H9 (cell line): ENCODE results near the gene RIMKLA. TPM values are rescaled to one million over a fixed set of nuclear protein-coding genes. Genes with fewer than 3 reads are reported as not detected.

Source experiments
- DNase-seq: peaks from one replicate; pipeline ENCODE4 v3.0.0-alpha.2; 2017
- H2AFZ ChIP-seq: one replicate; pipeline ENCODE4 v1.6.1; 2013; ENCODE audit warnings: mild to moderate bottlenecking, low read length, control low read depth, moderate library complexity
- H2AK5ac ChIP-seq: 2 replicates; pipeline ENCODE4 v1.6.1; 2013; ENCODE audit warnings: low read length, control low read depth, mixed read lengths; ENCODE audit not compliant: insufficient read length
- H2BK120ac ChIP-seq: one replicate; pipeline ENCODE4 v1.6.1; 2013; ENCODE audit warnings: low read depth, mild to moderate bottlenecking, low read length, control low read depth, inconsistent platforms; ENCODE audit not compliant: poor library complexity, severe bottlenecking
- H2BK12ac ChIP-seq: 2 replicates; pipeline ENCODE4 v1.6.1; 2013; ENCODE audit warnings: low read length, control low read depth, mixed read lengths, low read depth; ENCODE audit not compliant: insufficient read length
- H2BK15ac ChIP-seq: 2 replicates; pipeline ENCODE4 v1.6.1; 2013; ENCODE audit warnings: low read depth, low read length, control low read depth
- H2BK20ac ChIP-seq: one replicate; pipeline ENCODE4 v1.6.1; 2013; ENCODE audit warnings: low read depth, mild to moderate bottlenecking, low read length, control low read depth, inconsistent platforms; ENCODE audit not compliant: poor library complexity, severe bottlenecking
- H2BK5ac ChIP-seq: 2 replicates; pipeline ENCODE4 v1.6.1; 2013; ENCODE audit warnings: low read length, control low read depth, mixed read lengths; ENCODE audit not compliant: insufficient read length
- H3K14ac ChIP-seq: 2 replicates; pipeline ENCODE4 v1.6.1; 2013; ENCODE audit warnings: low read length, control low read depth; ENCODE audit not compliant: insufficient read depth
- H3K18ac ChIP-seq: 2 replicates; pipeline ENCODE4 v1.6.1; 2013; ENCODE audit warnings: low read depth, mild to moderate bottlenecking, mixed read lengths, low read length, control low read depth; ENCODE audit not compliant: insufficient read length
- H3K23ac ChIP-seq: 2 replicates; pipeline ENCODE4 v1.6.1; 2013; ENCODE audit warnings: low read length, control low read depth, mixed read lengths, low read depth; ENCODE audit not compliant: insufficient read length
- H3K23me2 ChIP-seq: 2 replicates; pipeline ENCODE4 v1.6.1; 2013; ENCODE audit warnings: low read depth, mild to moderate bottlenecking, mixed read lengths, low read length, control low read depth; ENCODE audit not compliant: insufficient read length, poor library complexity, severe bottlenecking
- H3K27ac ChIP-seq: 2 replicates; pipeline ENCODE4 v1.5.1; 2013; ENCODE audit warnings: low read length, control low read depth, mixed read lengths, low read depth; ENCODE audit not compliant: insufficient read length
- H3K27me3 ChIP-seq: 2 replicates; pipeline ENCODE4 v1.6.1; 2013; ENCODE audit warnings: low read length, control low read depth, inconsistent platforms; ENCODE audit not compliant: insufficient read depth
- H3K4ac ChIP-seq: 2 replicates; pipeline ENCODE4 v1.6.1; 2013; ENCODE audit warnings: low read depth, mild to moderate bottlenecking, control low read depth, inconsistent platforms, low read length, moderate library complexity
- H3K4me1 ChIP-seq: 2 replicates; pipeline ENCODE4 v1.6.1; 2013; ENCODE audit warnings: low read length, control low read depth, inconsistent platforms; ENCODE audit not compliant: insufficient read depth
- H3K4me2 ChIP-seq: 2 replicates; pipeline ENCODE4 v1.6.1; 2013; ENCODE audit warnings: low read length, control low read depth, mixed read lengths; ENCODE audit not compliant: insufficient read length, insufficient read depth
- H3K56ac ChIP-seq: 2 replicates; pipeline ENCODE4 v1.6.1; 2013; ENCODE audit warnings: low read depth, mild to moderate bottlenecking, mixed read lengths, low read length, control low read depth; ENCODE audit not compliant: insufficient read length
- H3K79me1 ChIP-seq: 2 replicates; pipeline ENCODE4 v1.6.1; 2013; ENCODE audit warnings: low read depth, mild to moderate bottlenecking, moderate library complexity, low read length, control low read depth, inconsistent platforms; ENCODE audit not compliant: insufficient read depth, poor library complexity, severe bottlenecking
- H3K79me2 ChIP-seq: 2 replicates; pipeline ENCODE4 v1.6.1; 2013; ENCODE audit warnings: low read length, control low read depth, inconsistent platforms; ENCODE audit not compliant: insufficient read depth
- H3K9ac ChIP-seq: 2 replicates; pipeline ENCODE4 v1.6.1; 2013; ENCODE audit warnings: low read length, control low read depth, mixed read lengths; ENCODE audit not compliant: insufficient read length; ENCODE audit errors: extremely low read depth
- H3K9me3 ChIP-seq: one replicate; pipeline ENCODE4 v1.6.1; 2013; ENCODE audit warnings: low read depth, low read length, inconsistent platforms; ENCODE audit not compliant: control insufficient read depth
- H3T11ph ChIP-seq: one replicate; pipeline ENCODE4 v1.6.1; 2013; ENCODE audit warnings: mild to moderate bottlenecking, low read length, control low read depth, inconsistent platforms
- H4K20me1 ChIP-seq: one replicate; pipeline ENCODE4 v1.6.1; 2013; ENCODE audit not compliant: control insufficient read depth, insufficient read length, insufficient read depth
- H4K5ac ChIP-seq: 2 replicates; pipeline ENCODE4 v1.6.1; 2013; ENCODE audit warnings: low read depth, mild to moderate bottlenecking, mixed read lengths, low read length, control low read depth; ENCODE audit not compliant: insufficient read length
- H4K8ac ChIP-seq: replicated peaks from 2 replicates; pipeline ENCODE4 v1.6.1; 2013; ENCODE audit warnings: low read length, control low read depth, mixed read lengths, low read depth; ENCODE audit not compliant: insufficient read length
- H4K91ac ChIP-seq: 2 replicates; pipeline ENCODE4 v1.6.1; 2013; ENCODE audit warnings: low read depth, mild to moderate bottlenecking, moderate library complexity, mixed read lengths, low read length, control low read depth; ENCODE audit not compliant: insufficient read length
- H3K27ac Mint-ChIP-seq, 3 experiments: 2 replicates in 2 of 3; 3 replicates in 1 of 3; pipeline ENCODE4 v1.8.0; 2020 to 2021; ENCODE audit warnings: mixed read lengths in 3 of 3, mild to moderate bottlenecking in 1 of 3, moderate library complexity in 1 of 3
- H3K27me3 Mint-ChIP-seq: 2 replicates; pipeline ENCODE4 v1.8.0; 2021; ENCODE audit warnings: low read depth, mild to moderate bottlenecking, moderate library complexity, mixed read lengths
- H3K36me3 Mint-ChIP-seq, 3 experiments: 2 replicates in 2 of 3; 3 replicates in 1 of 3; pipeline ENCODE4 v1.8.0; 2020 to 2021; ENCODE audit warnings: low read depth in 3 of 3, mixed read lengths in 3 of 3; ENCODE audit not compliant: insufficient read depth in 1 of 3
- H3K4me1 Mint-ChIP-seq, 2 experiments: 2 replicates each; pipeline ENCODE4 v1.8.0; 2020; ENCODE audit warnings: mixed read lengths in 2 of 2
- H3K4me3 Mint-ChIP-seq, 2 experiments: 2 replicates in 1 of 2; 3 replicates in 1 of 2; pipeline ENCODE4 v1.8.0; 2020 to 2021; ENCODE audit warnings: mild to moderate bottlenecking in 2 of 2, mixed read lengths in 2 of 2, moderate library complexity in 1 of 2
- H3K9me3 Mint-ChIP-seq, 2 experiments: 2 replicates in 1 of 2; 3 replicates in 1 of 2; pipeline ENCODE4 v1.8.0; 2020; ENCODE audit warnings: mild to moderate bottlenecking in 2 of 2, mixed read lengths in 2 of 2, moderate library complexity in 1 of 2
- WGBS: extraction: QIAGEN DNeasy Blood & Tissue Kit; methylation state at CpG from one replicate; pipeline ENCODE4 v1.1.7; 2013; ENCODE audit warnings: missing lambda C conversion rate, low lambda C conversion rate, mixed read lengths; ENCODE audit not compliant: insufficient read length; ENCODE audit errors: extremely low coverage; 5-methylcytosine and 5-hydroxymethylcytosine counted together
- total RNA-seq: library from RNA; stranded (reverse); gene quantifications from 2 replicates; pipeline ENCODE4 v1.2.1, GENCODE V29; 2021
- TF ChIP-seq, protein P1 (sequence below): fragments of 200-600 bp; sonication (generic); conservative IDR thresholded peaks from 3 replicates; pipeline ENCODE4 v1.8.0; 2021; ENCODE audit warnings: antibody characterized with exemption, mild to moderate bottlenecking

Gene RIMKLA
- total RNA-seq, 1 experiment from 2014 or later = 4.7 TPM

DNA sequence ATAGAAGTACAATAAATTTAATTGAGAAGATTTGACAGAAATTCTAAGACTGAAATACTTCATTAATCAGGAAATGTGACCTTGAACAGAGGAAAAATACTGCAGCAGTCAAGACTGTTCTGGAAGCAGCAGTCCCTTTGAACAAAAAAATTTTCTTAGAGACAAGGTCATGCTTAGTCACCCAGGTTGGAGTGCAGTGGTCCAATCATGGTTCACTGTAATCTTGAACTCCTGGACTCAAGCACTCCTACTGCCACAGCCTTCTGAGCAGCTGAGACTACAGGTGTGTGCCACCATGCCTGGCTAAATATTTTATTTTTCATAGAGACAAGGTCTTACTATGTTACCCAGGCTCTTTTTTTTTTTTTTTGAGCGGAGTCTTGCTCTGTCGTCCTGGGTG is 80.6 kb downstream of the RIMKLA start:
- H3K27me3 Mint-ChIP-seq = peaks cover 2% of the 10 kb centered on the region; the same call in 1 of the 2 replicates
- Histone ChIP-seq H3K18ac (no peak overlapping the region), H2AFZ (no peak overlapping the region), H2BK5ac (no peak overlapping the region), H3K4me2 (no peak overlapping the region), H3K27me3 (no peaks in the 10 kb centered on the region), H3T11ph (no peak overlapping the region), H2AK5ac (no peak overlapping the region), H3K4me1 (no peaks in the 10 kb centered on the region), H3K9me3 (no peaks in the 10 kb centered on the region), H3K23ac (no peak overlapping the region), H4K20me1 (no peaks in the 10 kb centered on the region), H3K79me2 (no peaks in the 10 kb centered on the region), H4K5ac (no peak overlapping the region), H4K91ac (no peak overlapping the region), H3K14ac (no peak overlapping the region), H3K4ac (no peak overlapping the region), H3K56ac (no peak overlapping the region), H3K23me2 (peaks cover 10% of the 10 kb centered on the region), H2BK120ac (no peak overlapping the region), H3K79me1 (no peaks in the 10 kb centered on the region), H2BK15ac (no peak overlapping the region), H3K27ac (no peak overlapping the region), H2BK20ac (no peak overlapping the region), H2BK12ac (no peak overlapping the region), H3K9ac (no peak overlapping the region), H4K8ac (no peak overlapping the region)
- no peak overlapping the region for H3K27ac Mint-ChIP-seq
- no peak for DNase-seq
- H3K4me1 Mint-ChIP-seq = peaks cover 22 to 25% of the 10 kb centered on the region in 2 experiments
- TF ChIP-seq, protein P1, sequence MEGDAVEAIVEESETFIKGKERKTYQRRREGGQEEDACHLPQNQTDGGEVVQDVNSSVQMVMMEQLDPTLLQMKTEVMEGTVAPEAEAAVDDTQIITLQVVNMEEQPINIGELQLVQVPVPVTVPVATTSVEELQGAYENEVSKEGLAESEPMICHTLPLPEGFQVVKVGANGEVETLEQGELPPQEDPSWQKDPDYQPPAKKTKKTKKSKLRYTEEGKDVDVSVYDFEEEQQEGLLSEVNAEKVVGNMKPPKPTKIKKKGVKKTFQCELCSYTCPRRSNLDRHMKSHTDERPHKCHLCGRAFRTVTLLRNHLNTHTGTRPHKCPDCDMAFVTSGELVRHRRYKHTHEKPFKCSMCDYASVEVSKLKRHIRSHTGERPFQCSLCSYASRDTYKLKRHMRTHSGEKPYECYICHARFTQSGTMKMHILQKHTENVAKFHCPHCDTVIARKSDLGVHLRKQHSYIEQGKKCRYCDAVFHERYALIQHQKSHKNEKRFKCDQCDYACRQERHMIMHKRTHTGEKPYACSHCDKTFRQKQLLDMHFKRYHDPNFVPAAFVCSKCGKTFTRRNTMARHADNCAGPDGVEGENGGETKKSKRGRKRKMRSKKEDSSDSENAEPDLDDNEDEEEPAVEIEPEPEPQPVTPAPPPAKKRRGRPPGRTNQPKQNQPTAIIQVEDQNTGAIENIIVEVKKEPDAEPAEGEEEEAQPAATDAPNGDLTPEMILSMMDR = no peak
- H3K9me3 Mint-ChIP-seq = no peaks in the 10 kb centered on the region
- no peak overlapping the region for H3K4me3 Mint-ChIP-seq
- WGBS = no CpG with 5 or more reads among the region's 2 CpGs
- H3K36me3 Mint-ChIP-seq = peaks cover 6 to 27% (median 22%) of the 10 kb centered on the region in 3 experiments; a peak in 6 of 7 replicates
